ENCODE measurements around the gene FMN1.

- no peak for TF ChIP-seq EZH2phosphoT487 (IDR thresholded peaks at IDR 0.05; ENCODE audit: insufficient read depth, low read depth)
- TF ChIP-seq EZH2 (IDR thresholded peaks at IDR 0.05; ENCODE audit: insufficient read depth, poor library complexity, severe bottlenecking), result no peak
These were observed 419.4 kb downstream of the FMN1 start for GRCh38 chr15:32775103-32775502.
